HG03108 (cell line): ENCODE results near the gene CNST.
"Not testable (repeated sequence)": the region's sequence is repeated elsewhere in the genome, so short reads cannot be mapped to it uniquely, and the experiment has no call there.

Experiments used
- ATAC-seq: cut with Tn5 transposase; IDR thresholded peaks from one replicate; pipeline ENCODE4 v1.9.1; 2021; ENCODE audit warnings: moderate library complexity; ENCODE audit not compliant: unreplicated experiment

CNST gene

DNA sequence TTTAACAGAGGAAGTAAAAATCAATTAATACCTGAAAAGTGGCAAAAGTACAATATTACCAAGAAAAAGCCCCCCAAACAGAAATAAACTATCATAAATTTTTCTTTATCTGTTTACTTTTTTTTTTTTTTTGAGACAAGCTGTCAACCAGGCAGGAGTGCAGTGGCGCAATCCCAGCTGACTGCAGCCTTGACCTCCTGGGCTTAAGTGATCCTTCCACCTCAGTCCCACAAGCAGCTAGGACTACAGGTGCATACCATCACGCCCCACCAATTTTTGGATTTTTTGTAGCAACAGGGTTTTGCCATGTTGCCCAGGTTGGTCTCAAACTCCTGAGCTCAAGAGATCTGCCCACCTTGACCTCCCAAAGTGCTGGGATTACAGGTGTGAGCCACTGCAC, 8.2 kb upstream of the CNST start:
- ATAC-seq: no peak

DNA sequence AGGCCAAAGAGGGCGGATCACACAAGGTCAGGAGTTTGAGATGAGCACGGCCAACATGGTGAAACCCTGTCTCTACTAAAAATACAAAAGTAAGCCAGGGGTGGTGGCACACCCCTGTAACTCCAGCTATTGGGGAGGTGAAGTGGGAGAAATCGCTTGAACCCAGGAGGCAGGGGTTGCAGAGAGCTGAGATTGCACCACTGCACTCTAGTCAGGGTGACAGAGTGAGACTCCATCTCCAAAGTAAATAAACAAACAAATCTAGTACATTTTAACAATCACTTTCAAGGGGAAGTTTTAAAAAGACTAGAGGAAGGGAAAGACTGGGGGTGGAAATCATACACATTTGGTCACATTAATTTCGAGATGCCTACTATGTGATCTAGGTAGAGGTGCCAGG, 6.9 kb upstream of the CNST start:
- no peak for ATAC-seq

DNA sequence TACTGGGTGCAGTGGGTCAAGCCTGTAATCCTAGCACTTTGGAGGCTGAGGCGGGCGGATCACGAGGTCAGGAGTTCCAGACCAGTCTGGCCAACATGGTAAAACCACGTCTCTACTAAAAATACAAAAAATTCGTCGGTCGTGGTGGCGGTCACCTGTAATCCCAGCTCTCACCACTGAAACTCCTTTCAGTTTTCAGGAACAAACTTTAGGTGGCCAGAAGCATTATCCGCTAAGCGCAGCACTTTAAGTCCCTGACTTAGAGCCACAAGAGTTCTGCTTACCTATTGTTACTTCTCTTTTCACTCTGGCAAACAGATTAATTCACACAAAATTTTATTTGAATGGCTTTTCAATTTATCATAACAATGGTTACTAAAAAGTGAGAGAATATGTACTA, 5.4 kb upstream of the CNST start:
- not testable (repeated sequence) for ATAC-seq

DNA sequence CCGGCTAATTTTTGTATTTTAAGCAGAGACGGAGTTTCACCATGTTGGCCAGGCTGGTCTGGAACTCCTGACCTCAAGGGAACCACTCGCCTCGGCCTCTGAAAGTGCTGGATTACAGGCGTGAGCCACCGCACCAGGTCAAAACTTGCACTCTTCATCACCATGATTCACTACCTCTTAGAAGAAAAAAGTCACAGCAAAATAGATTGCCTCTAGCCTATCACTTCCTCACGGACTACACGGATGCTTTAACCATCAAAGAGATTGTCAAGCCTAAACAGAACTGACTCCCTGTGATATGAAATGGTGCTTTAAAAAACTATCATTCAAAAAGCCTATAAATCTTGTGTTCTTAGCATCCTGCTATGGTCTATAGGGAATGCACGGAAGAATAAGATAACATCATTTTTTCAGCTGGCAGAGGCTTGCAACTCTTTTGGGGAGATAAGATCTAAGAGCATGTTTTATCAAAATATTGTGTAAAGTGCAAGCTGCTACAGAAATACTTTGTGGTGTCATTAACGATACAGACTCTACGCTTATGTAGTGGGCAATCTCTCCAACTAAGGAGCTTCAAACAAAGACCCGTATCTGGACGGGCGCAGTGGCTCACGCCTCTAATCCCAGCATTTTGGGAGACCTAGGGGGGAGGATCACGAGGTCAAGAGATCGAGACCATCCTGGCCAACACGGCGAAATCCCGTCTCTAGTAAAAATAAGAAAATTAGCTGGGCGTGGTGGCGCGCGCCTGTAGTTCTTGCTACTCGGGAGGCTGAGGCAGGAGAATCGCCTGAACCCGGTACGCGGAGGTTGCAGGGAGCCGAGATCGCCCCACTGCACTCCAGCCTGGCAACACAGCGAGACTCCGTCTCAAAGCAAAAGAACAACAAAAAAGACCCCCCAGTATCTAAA, 1.2 kb upstream of the CNST start:
- no peak for ATAC-seq

DNA sequence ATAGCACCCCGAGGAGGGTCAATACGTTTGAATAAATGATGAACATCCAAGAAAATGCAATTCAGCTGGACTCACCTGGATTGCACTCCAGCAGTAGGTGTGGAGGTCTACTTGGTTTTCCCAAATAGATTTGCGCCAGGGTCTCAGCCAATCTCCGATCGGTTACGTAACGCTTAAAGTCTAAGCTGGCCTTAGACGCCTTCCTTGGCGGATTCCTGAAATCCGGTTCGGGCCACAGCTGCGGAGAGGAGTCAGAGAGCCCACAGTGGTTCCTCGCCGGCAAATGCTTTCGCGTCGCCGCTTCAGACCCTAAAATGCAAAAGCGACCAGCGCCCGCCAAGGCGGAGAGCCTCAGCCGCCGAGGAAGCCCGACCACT, 517 bp upstream of the CNST start:
- ATAC-seq: no peak

DNA sequence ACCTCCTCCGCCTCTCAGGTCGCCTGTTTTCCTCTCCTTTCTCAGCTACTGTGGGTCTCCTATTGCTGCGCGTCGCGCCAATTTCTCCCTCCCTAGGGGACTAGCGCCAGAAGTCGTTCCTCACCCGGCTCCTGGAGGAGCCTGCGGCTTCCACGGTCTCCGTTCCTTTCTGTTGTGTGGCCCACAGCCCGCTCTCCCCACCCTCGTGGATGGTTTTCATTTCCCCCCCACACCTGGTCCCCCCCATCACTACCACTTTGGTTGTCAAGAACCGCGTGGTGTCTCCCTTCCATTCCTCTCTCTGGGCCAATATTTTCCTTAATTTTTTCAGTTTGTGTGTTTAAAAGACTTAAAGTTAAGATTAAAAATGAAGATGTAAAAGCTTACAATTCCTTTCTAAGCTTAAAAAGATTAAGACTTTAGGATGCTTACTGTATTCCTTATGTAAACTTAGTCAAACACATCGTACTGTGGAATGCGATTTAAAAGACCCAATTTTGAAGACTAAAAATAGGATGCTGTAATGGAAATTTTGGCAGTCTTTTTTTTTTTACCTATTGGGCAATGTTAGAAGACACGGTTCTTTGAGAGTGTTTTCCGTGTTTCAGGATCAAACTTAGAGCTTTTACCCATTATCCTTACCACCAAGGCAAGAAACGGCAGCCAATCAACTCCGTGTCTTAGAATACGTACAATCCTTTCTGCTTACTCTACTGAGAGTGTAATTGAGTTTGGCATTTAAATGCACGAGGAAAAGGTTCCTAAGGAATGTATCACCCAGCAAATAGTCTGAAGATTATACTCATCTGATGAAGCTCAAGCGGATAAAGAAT, 773 bp downstream of the CNST start:
- peak; percentile 12 for ATAC-seq

DNA sequence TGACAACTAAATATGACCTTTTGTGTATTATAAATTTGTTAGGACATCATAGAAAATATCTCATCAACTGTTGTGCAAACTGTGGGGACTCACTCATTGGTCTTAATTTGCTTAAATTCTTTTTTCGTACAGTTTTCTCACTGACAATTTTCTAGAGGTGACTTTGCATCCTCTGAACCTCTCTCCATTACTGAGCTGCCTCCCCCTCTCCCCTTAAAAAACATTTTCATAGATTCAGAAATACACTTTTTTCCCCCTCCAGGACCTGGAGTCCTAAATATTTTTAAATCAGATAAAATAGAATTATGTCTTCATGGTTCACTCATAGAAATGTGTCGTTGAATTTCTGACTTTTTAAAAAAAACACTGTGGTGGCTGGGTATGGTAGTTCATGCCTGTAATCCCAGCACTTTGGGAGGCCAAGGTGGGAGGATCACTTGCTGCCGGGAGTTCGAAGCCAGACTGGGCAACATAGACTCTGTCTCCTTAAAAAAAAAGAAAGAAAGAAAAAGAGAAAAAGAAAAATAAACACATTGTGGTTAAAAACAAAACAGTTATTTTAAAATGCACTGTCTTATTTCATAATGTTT, 1.5 kb downstream of the CNST start:
- no peak for ATAC-seq

DNA sequence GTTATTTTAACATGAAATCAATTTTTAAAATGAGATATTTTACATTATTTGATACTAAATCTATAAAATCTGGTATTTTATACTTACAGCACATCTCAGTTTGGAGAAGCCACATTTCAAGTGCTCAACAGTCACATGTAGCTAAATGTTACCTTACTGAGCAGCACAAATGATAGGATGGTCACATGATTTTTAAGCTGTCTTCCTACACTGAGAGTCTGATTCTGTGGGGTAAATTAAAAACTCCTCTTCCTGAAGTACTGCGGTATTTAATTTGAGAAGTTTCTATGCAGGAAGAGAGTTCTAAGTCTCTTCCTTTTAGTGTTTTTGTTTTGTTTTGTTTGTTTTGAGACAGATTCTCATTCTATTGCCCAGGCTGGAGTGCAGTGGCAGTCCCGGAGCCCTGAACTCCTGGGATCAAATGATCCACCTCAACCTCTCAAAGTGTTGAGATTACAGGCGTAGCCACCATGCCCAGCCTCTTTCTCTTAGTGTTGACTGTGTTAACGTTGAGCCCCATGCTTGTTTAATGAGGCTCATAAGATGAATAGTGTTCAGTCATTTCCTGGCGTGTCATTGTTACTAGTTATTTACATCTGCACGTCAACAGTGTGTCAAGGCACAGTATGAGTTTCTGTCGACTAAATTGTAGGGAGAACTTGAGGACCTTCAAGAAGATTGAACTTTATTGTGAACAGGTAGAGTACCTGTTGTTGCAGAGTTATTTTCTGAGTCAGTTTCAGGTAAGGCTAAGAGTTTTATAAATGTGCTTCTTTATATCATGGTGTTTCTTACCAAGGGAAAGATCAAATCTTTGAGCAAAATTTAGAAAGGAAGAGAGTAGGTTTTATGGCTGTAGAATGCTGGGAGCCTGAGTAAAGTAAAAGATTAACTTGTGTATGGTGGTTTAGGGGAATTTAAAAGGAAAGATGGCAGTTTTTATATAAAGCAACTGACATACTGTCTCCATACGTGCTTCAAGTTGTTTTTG, 3.3 kb downstream of the CNST start:
- ATAC-seq: no peak

DNA sequence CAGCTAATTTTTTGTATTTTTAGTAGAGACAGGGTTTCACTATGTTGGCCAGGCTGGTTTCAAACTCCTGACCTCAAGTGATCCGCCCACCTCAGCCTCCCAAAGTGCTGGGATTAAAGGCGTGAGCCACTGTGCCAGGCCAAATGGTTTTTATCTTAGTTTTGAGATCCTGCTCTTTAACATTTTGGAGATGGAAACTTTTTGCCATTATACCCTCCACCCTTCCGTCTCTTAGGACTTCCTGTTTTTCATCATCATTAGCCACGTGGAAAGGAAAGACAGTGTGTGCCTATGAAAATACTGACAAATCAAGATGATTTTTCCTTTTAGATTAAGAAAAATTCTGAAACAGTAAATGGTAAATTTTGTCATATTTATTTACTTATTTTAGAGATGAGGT, 5.1 kb downstream of the CNST start:
- not testable (repeated sequence) for ATAC-seq

DNA sequence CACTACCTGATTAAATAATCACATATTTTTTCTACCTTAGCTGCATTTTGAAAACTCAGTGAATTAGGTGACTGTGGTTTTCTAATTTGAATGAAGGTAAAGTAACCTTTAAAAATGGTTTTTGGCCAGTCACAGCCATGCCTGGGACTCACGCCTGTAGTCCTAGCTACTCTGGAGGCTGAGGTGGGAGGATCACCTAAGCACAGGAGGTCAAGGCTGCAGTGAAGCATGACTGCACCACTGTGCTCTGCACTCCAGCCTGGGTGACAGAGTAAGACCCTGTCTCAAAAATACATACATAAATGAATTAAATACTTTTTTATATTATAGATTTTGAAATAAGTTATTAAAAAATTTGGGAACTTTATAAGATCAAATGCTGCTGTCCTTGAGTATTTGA, 5.7 kb downstream of the CNST start:
- no peak for ATAC-seq

DNA sequence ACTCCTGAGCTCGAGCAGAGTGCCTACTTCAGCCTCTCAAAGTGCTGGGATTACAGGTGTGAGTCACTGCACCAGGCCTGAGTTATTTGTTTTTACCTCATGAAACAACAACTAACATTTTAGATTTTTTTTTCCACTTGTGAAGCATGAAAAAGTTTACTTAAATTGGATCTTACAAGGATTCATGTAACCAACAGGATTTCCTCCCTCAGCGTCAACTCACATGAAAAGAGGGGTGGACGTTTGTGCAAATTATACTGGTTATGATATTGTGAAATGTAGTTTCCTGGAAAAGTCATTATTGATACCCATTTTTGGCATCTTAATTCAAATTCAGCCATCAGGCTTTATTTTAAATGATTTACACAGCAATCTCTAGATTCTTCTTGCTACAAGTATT, 6.5 kb downstream of the CNST start:
- ATAC-seq: no peak

DNA sequence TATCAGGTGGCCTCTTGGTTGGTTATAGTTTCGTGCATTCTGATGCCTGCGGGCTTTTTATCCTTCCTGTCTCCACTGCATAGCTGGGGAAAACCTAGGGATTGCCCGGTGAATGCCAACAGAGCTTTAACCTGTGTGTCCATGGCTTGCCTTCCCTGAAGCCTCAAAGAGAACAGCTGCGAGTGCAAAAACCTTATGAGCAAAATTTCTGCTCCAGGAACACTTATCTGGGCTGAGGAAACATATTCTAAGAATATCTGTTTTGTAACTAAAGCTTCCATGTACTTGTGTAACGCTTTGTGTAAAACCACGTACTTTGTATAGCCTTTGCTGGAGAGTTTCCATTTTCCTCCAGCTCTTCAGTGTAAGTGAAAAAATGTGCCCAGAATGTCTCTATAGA, 7.2 kb downstream of the CNST start:
- ATAC-seq: no peak

DNA sequence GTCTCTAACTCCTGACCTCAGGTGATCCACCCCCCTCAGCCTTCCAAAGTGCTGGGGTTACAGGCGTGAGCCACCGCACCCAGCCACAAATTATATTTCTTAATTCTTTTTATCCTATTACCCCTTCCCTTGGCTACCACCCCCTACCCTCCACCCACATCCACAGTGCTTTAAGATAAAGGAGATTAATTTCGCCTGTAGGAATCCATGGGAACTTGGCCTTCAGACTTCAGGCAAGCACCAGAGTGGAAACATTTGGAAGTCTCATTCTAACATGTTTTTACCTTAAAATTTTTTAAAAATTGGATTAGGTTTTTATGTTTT, 10.4 kb downstream of the CNST start:
- ATAC-seq: no peak

DNA sequence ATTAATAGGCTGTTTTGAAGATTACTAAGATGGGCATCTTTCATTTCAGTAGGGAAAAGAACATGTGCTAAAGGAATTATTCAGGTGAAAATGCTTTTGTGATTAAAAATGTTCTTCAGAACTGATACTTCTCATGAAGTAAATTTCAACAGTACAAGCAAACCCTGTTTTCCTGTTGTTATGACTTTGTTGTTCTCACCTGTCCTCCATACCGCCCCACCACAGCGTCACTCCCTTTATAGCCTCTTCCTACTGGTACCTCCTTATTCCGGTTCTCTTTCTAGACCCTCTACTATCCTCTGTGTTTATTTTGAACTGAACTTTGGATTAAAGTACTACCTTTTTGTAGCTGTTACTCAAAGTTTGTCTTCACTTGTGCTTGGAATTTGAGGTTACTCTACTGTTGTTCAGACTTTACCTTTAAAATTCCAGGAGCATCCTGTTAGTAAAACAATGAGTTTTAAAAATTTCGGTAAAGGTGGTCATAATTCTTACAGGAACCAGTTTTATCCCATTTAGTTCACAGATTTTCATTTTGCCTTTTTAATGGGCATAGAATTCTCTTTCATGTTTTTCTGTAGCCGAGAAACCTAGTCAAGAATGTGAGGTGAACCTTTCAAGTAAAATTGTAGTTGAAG, 10.9 kb downstream of the CNST start:
- no peak for ATAC-seq

DNA sequence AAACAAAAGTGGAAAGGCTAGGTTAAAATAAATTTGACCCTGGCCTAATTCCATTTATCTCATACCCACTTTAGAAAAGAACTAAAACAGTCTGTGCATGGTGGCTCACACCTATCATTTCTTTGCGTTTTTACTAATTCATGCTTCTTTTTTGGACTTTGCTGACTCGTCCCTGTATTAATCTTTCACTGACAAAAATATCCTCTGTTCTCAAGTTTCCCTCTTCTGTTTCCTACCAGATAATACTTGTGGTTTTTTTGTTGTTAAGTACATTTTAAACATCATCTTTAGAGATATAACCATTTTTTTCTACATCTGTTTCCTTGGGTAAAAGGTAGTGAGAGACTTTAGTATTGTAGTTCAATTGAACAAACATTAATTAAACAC, 11.5 kb downstream of the CNST start:
- ATAC-seq: no peak

DNA sequence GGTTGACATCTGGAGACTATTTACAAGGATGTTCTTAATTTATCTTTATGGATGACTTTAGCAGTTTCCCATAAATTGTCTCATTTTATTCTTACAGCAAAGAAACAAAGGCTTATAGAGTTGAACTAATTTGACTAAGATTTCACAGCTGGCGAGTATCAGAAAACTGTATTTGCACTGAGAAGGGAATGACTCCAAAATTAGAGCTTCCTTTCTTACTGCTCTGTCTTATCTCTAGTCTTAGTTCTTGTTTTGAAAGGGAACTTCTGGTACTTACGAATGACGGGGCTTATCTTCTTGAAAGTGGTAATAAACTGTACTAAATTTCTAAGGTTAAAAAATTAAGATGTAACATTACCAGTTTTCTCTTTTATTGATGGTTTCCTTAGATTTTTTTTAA, 13.6 kb downstream of the CNST start:
- peak; percentile 70 for ATAC-seq

DNA sequence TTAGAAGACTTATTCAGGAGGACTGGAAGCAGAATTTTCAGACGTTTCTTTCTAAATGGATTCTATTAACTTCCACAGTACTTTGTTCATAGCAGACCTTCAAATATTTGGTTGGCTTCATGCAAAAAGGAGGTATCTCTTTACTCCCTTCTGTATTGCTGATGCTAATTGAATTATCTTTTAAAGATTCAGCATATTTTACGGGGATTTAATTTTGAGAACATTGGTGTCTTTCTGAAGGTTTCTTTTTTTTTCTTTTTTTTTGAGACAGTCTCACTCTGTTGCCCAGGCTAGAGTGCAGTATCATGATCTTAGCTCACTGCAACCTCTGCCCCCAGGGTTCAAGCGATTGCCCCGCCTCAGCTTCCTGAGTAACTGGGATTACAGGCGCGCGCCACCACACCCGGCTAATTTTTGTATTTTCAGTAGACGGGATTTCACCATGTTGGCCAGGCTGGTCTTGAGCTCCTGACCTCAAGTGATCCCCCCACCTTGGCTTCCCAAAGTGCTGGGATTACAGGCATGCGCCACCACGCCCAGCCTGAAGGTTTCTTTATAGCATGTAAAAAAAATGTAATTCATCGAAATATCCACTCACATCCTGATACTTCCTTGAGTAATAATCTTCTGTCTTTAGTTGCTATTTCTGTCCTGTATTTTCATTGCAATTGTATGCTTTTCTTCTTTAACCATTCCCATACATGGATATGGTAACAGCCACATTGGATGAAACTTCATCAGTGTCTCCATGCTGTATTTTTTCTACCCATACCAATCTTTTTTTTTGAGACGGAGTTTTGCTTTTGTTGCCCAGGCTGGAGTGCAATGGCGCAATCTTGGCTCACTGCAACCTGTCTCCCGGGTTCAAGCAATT, 14.5 kb downstream of the CNST start:
- no peak for ATAC-seq

DNA sequence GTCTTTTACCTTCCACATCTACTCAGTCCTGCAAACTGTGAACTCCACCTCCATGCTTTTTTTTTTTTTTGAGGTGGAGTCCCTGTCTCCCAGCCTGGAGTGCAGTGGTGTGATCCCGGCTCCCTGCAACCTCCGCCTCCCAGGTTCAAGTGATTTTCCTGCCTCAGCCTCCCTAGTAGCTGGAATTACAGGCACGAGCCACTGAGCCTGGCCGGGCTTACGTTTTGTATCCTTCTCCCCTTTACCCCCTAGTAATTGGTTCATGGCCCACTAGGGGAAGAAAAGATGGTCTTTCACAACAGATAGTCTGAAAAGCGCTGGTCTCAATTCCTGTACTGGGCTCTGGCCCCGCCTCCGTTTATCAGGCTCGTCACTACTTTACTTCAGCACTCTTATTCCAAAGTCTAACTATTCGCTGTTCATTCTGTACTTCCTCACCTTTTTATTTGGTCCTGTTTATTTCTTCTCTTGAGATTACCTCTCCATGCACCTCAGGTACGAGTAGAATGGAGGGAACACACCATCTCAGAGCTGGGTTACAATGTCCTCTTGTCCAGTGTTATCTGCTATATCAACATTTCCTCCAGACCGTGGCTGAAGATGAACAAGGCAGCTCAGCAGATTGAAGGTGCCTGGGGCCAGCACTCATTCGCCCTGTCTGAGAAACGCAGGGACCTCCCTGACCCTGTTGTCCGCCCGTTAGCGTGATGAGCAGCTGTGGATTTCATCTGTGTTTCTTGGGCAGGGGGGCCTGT, 16.2 kb downstream of the CNST start:
- no peak for ATAC-seq

DNA sequence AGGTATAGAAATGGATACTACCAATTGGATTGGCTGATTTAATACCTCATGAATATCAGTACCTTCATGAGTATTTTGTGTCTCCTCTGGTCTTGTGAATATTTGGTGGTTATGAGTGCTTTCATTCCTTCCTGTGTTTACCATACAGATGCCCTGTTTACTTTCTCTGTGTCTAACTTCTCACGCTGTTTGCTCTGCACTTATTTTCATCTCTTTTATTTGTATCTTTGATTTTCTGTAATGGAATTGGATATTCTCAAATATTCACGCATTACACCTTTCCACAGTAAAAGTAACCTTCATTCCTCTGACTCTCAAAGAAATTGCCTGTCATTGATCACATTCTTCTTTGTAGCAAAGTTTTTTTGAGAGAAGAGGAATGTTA, 16.8 kb downstream of the CNST start:
- ATAC-seq: no peak
